Measurements from ENCODE around the gene ENDOU.

DNA sequence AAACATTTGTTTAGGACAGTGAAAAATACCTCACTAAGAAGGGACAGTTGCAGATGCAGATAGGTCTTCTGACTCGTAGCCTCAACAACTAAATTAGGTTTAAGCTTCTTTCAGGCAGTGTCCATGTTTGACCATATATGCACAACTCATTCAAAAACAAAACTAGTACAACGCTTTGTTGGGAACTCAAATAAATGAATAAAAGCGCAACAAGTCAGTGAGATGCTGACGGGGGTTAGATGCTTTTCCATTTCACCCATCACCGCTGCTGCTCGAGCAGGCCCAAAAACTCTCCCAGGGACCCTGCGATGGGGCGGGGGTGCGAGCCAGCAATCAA is 20.1 kb downstream of the ENDOU start:
- TF ChIP-seq, protein P1, sequence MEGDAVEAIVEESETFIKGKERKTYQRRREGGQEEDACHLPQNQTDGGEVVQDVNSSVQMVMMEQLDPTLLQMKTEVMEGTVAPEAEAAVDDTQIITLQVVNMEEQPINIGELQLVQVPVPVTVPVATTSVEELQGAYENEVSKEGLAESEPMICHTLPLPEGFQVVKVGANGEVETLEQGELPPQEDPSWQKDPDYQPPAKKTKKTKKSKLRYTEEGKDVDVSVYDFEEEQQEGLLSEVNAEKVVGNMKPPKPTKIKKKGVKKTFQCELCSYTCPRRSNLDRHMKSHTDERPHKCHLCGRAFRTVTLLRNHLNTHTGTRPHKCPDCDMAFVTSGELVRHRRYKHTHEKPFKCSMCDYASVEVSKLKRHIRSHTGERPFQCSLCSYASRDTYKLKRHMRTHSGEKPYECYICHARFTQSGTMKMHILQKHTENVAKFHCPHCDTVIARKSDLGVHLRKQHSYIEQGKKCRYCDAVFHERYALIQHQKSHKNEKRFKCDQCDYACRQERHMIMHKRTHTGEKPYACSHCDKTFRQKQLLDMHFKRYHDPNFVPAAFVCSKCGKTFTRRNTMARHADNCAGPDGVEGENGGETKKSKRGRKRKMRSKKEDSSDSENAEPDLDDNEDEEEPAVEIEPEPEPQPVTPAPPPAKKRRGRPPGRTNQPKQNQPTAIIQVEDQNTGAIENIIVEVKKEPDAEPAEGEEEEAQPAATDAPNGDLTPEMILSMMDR (IDR thresholded peaks at IDR 0.05): no peak
- no peak for TF ChIP-seq POLR2AphosphoS5 (IDR thresholded peaks at IDR 0.05)
